H1 (cell line): Measurements from ENCODE around the gene SLC17A3. TPM values are rescaled to one million over a fixed set of nuclear protein-coding genes. Genes with fewer than 3 reads are reported as not detected.

Experiments
- CTCF ChIA-PET: fragments of 300-600 bp; sonication (Branson Sonifier 250); formaldehyde crosslinking; loops from one replicate; lab custom pipeline; 2021; ENCODE audit not compliant: partially characterized antibody; lab: Charles Lee
- POLR2A ChIA-PET: fragments of 300-600 bp; sonication (Branson Sonifier 250); formaldehyde crosslinking; loops from one replicate; lab custom pipeline; 2021; ENCODE audit warnings: inconsistent platforms; ENCODE audit not compliant: partially characterized antibody; lab: Charles Lee
- DNase-seq, 2 experiments: peaks; one replicate each; pipeline versions ENCODE4 v3.0.0 to v3.0.0-alpha.2; 2010 to 2022; ENCODE audit warnings: low spot score in 2 of 2, low read depth in 1 of 2, mixed read lengths in 1 of 2
- FAIRE-seq: peaks from 2 replicates; lab custom pipeline; 2011; peaks lifted over from hg19 to GRCh38; lab: Jason Lieb, UNC
- H2AFZ ChIP-seq: 2 replicates; pipeline ENCODE4 v1.8.1; 2012; ENCODE audit warnings: low read length, inconsistent platforms
- H2AK5ac ChIP-seq: 2 replicates; pipeline ENCODE4 v1.6.1; 2013; ENCODE audit warnings: low read depth, low read length
- H2BK120ac ChIP-seq: replicated peaks from 2 replicates; pipeline ENCODE3; 2013; ENCODE audit warnings: low read depth, low read length, inconsistent platforms
- H2BK12ac ChIP-seq: 2 replicates; pipeline ENCODE4 v1.6.1; 2013; ENCODE audit warnings: low read depth, low read length
- H2BK15ac ChIP-seq: 2 replicates; pipeline ENCODE4 v1.6.1; 2013; ENCODE audit warnings: low read length
- H2BK20ac ChIP-seq: 2 replicates; pipeline ENCODE4 v1.6.1; 2013; ENCODE audit warnings: low read length
- H2BK5ac ChIP-seq: 2 replicates; pipeline ENCODE4 v1.6.1; 2013; ENCODE audit warnings: low read depth, low read length
- H3K14ac ChIP-seq: 2 replicates; pipeline ENCODE4 v1.6.1; 2013; ENCODE audit warnings: inconsistent platforms; ENCODE audit not compliant: insufficient read length
- H3K18ac ChIP-seq: 2 replicates; pipeline ENCODE4 v1.6.1; 2013; ENCODE audit warnings: low read length; ENCODE audit errors: extremely low read depth
- H3K23ac ChIP-seq: 2 replicates; pipeline ENCODE4 v1.6.1; 2013; ENCODE audit warnings: inconsistent platforms; ENCODE audit not compliant: insufficient read length
- H3K23me2 ChIP-seq: 2 replicates; pipeline ENCODE4 v1.6.1; 2013; ENCODE audit warnings: low read depth, low read length
- H3K27ac ChIP-seq: 2 replicates; pipeline ENCODE4 v1.6.1; 2011; ENCODE audit warnings: low read depth, low read length, inconsistent platforms
- H3K27me3 ChIP-seq, 4 experiments: replicated peaks in 1 of 4; 1 replicate in 1 of 4; 2 replicates in 3 of 4; pipeline versions ENCODE4 v1.6.1 to v1.8.1; 2011 to 2013; ENCODE audit warnings: low read length in 3 of 4, mild to moderate bottlenecking in 3 of 4, inconsistent platforms in 2 of 4, mixed read lengths in 2 of 4, moderate library complexity in 1 of 4; ENCODE audit not compliant: control insufficient read depth in 3 of 4, insufficient read depth in 3 of 4; ENCODE audit errors: extremely low read depth in 1 of 4
- H3K36me3 ChIP-seq, 4 experiments: 2 replicates each; pipeline versions ENCODE4 v1.6.1 to v1.8.1; 2011 to 2013; ENCODE audit warnings: mild to moderate bottlenecking in 4 of 4, low read length in 3 of 4, moderate library complexity in 2 of 4, control low read depth in 1 of 4, inconsistent platforms in 1 of 4; ENCODE audit not compliant: insufficient read depth in 4 of 4, control insufficient read depth in 2 of 4
- H3K4ac ChIP-seq: replicated peaks from 2 replicates; pipeline ENCODE3; 2013; ENCODE audit warnings: low read length, low read depth, mixed read lengths, inconsistent platforms; ENCODE audit not compliant: insufficient read length
- H3K4me1 ChIP-seq, 4 experiments: replicated peaks in 1 of 4; 1 replicate in 1 of 4; 2 replicates in 3 of 4; pipeline versions ENCODE4 v1.6.1 to v1.8.1; 2011 to 2013; ENCODE audit warnings: low read length in 3 of 4, inconsistent platforms in 2 of 4, mixed read lengths in 1 of 4; ENCODE audit not compliant: insufficient read depth in 4 of 4, control insufficient read depth in 3 of 4
- H3K4me2 ChIP-seq, 2 experiments: 2 replicates each; pipeline versions ENCODE4 v1.6.1 to v1.8.1; 2011 to 2013; ENCODE audit warnings: low read depth in 2 of 2, low read length in 2 of 2, control low read depth in 1 of 2, inconsistent platforms in 1 of 2, mild to moderate bottlenecking in 1 of 2; ENCODE audit not compliant: insufficient read depth in 1 of 2
- H3K4me3 ChIP-seq, 4 experiments: fragments of 200-600, 300-600 bp in 1 of 4; sonication (generic), shearing (Covaris generic), sonication (Bioruptor Twin) in 1 of 4; 2 replicates each; pipeline versions ENCODE4 v1.5.1 to v1.8.1; 2011 to 2016; ENCODE audit warnings: low read length in 4 of 4, low read depth in 3 of 4, control low read depth in 2 of 4, inconsistent platforms in 2 of 4, mild to moderate bottlenecking in 2 of 4, mixed read lengths in 1 of 4, moderate library complexity in 1 of 4; ENCODE audit not compliant: insufficient read depth in 2 of 4; ENCODE audit errors: extremely low read depth in 1 of 4
- H3K56ac ChIP-seq: replicated peaks from 2 replicates; pipeline ENCODE3; 2013; ENCODE audit warnings: low read depth, mild to moderate bottlenecking, mixed read lengths, low read length, inconsistent platforms; ENCODE audit not compliant: insufficient read length
- H3K79me1 ChIP-seq: 2 replicates; pipeline ENCODE4 v1.6.1; 2013; ENCODE audit warnings: low read depth, low read length, control low read depth
- H3K79me2 ChIP-seq, 2 experiments: 2 replicates each; pipeline versions ENCODE4 v1.6.1 to v1.8.1; 2012 to 2013; ENCODE audit warnings: low read length in 2 of 2, mild to moderate bottlenecking in 2 of 2, inconsistent platforms in 1 of 2; ENCODE audit not compliant: insufficient read depth in 2 of 2, control insufficient read depth in 1 of 2
- H3K9ac ChIP-seq, 4 experiments: replicated peaks in 1 of 4; 1 replicate in 1 of 4; 2 replicates in 3 of 4; pipeline versions ENCODE4 v1.6.1 to v1.8.1; 2011 to 2013; ENCODE audit warnings: low read depth in 3 of 4, low read length in 3 of 4, control low read depth in 2 of 4, mild to moderate bottlenecking in 2 of 4, moderate library complexity in 2 of 4, inconsistent platforms in 1 of 4; ENCODE audit errors: extremely low read depth in 1 of 4
- H3K9me3 ChIP-seq, 2 experiments: 2 replicates each; pipeline versions ENCODE4 v1.6.1 to v1.8.1; 2012 to 2013; ENCODE audit warnings: mild to moderate bottlenecking in 2 of 2, moderate library complexity in 2 of 2, control low read depth in 1 of 2, inconsistent platforms in 1 of 2, low read depth in 1 of 2, low read length in 1 of 2, mixed read lengths in 1 of 2; ENCODE audit not compliant: insufficient read depth in 2 of 2
- H4K20me1 ChIP-seq, 2 experiments: replicated peaks in 1 of 2; 2 replicates each; pipeline versions ENCODE3 to v1.8.1; 2011 to 2013; ENCODE audit warnings: inconsistent platforms in 2 of 2, low read length in 2 of 2, mild to moderate bottlenecking in 1 of 2; ENCODE audit not compliant: insufficient read depth in 2 of 2, control insufficient read depth in 1 of 2
- H4K5ac ChIP-seq: 2 replicates; pipeline ENCODE4 v1.6.1; 2013; ENCODE audit warnings: low read length, low read depth, mixed read lengths, inconsistent platforms; ENCODE audit not compliant: insufficient read length
- H4K8ac ChIP-seq: 2 replicates; pipeline ENCODE4 v1.8.0; 2013; ENCODE audit warnings: mild to moderate bottlenecking, moderate library complexity, low read length, inconsistent platforms; ENCODE audit not compliant: insufficient read depth; ENCODE audit errors: extremely low read depth
- H4K91ac ChIP-seq: replicated peaks from 2 replicates; pipeline ENCODE3; 2013; ENCODE audit warnings: low read length, mixed read lengths, inconsistent platforms; ENCODE audit not compliant: insufficient read length
- ATF2 ChIP-seq: IDR thresholded peaks from 2 replicates; pipeline ENCODE4 v1.6.1; 2012; ENCODE audit warnings: low read length, inconsistent platforms
- EZH2 ChIP-seq: fragments of 200-600 bp; sonication (generic); IDR thresholded peaks from 2 replicates; pipeline ENCODE4 v1.7.1; 2012; ENCODE audit warnings: low read depth, mild to moderate bottlenecking, moderate library complexity, low read length, inconsistent platforms; ENCODE audit not compliant: severe bottlenecking
- MAFK ChIP-seq: IDR thresholded peaks from 2 replicates; pipeline ENCODE4 v1.6.1; 2012; ENCODE audit warnings: low read depth, mild to moderate bottlenecking, improper control_type of control experiment, low read length
- NANOG ChIP-seq: IDR thresholded peaks from 2 replicates; pipeline ENCODE4 v1.6.1; 2011; ENCODE audit warnings: low read length, low read depth, mild to moderate bottlenecking, inconsistent platforms; ENCODE audit not compliant: insufficient read depth, poor library complexity, severe bottlenecking
- RAD21 ChIP-seq, 2 experiments: IDR thresholded peaks in 1 of 2; conservative IDR thresholded peaks in 1 of 2; 2 replicates each; pipeline ENCODE4 v1.6.1; 2011; ENCODE audit warnings: low read depth in 2 of 2, low read length in 2 of 2, improper control_type of control experiment in 1 of 2, inconsistent platforms in 1 of 2, mild to moderate bottlenecking in 1 of 2, moderate library complexity in 1 of 2
- RXRA ChIP-seq: IDR thresholded peaks from 2 replicates; pipeline ENCODE4 v1.6.1; 2011; ENCODE audit warnings: low read depth, mild to moderate bottlenecking, low read length, moderate library complexity; ENCODE audit not compliant: insufficient read depth
- SIRT6 ChIP-seq: IDR thresholded peaks from one replicate; pipeline ENCODE4 v1.7.1; 2012; ENCODE audit warnings: low read length, inconsistent platforms
- SP1 ChIP-seq: IDR thresholded peaks from 2 replicates; pipeline ENCODE4 v1.6.1; 2011; ENCODE audit warnings: low read depth, low read length
- SRF ChIP-seq: IDR thresholded peaks from 2 replicates; pipeline ENCODE4 v1.6.1; 2011; ENCODE audit warnings: mild to moderate bottlenecking, low read depth, low read length, moderate library complexity
- TAF1 ChIP-seq: IDR thresholded peaks from 2 replicates; pipeline ENCODE4 v1.6.1; 2011; ENCODE audit warnings: mild to moderate bottlenecking, low read depth, low read length
- YY1 ChIP-seq: IDR thresholded peaks from 2 replicates; pipeline ENCODE4 v1.6.1; 2011; ENCODE audit warnings: low read depth, mild to moderate bottlenecking, low read length
- polyA plus RNA-seq, 7 experiments: library from polyadenylated mRNA; depleted of rRNA in 3 of 7; stranded (reverse) in 5 of 7; unstranded in 2 of 7; fragments of >200 nt in 5 of 7; fragments of 200-250 nt in 2 of 7; gene quantifications; 1 replicate in 5 of 7; 2 replicates in 1 of 7; 4 replicates in 1 of 7; pipeline versions ENCODE4 v1.2.1 to v1.2.3, GENCODE V29; 2011 to 2013; ENCODE audit warnings: missing spikeins in 2 of 7, mixed read lengths in 2 of 7
- total RNA-seq: library from RNA; stranded (reverse); fragmentation: NEBNext Ultra II Directional; extraction: Animal tissue kit (Norgen Biotek cat#: 25700); gene quantifications from 2 replicates; pipeline ENCODE4 v1.2.1, GENCODE V29; 2021

The SLC17A3 gene
- total and polyA plus RNA-seq, 2 of the 8 experiments (the other 6 are each of a cell fraction or from before 2014, with no cell fraction given): not detected

- no peak overlapping the region for H4K8ac ChIP-seq
- H2BK120ac ChIP-seq: no peak overlapping the region
- H3K56ac ChIP-seq: no peak overlapping the region
- H3K4me1 ChIP-seq: no peaks in the 10 kb centered on the region
- no peak overlapping the region for H3K9ac ChIP-seq
- H3K14ac ChIP-seq: no peak overlapping the region
- H2BK5ac ChIP-seq: no peak overlapping the region
- no peak overlapping the region for H4K91ac ChIP-seq
- H3K27me3 ChIP-seq: no peaks in the 10 kb centered on the region
- no peak overlapping the region for H4K5ac ChIP-seq
- H3K4me3 ChIP-seq: no peak overlapping the region
- no peak overlapping the region for H3K23ac ChIP-seq
- H3K79me2 ChIP-seq: no peaks in the 10 kb centered on the region
- FAIRE-seq (no peak), DNase-seq (no peak)
- no peak overlapping the region for H3K27ac ChIP-seq
- H3K23me2 ChIP-seq: no peaks in the 10 kb centered on the region
- no peaks in the 10 kb centered on the region for H4K20me1 ChIP-seq
- CTCF ChIA-PET: no interaction called here
- no peak overlapping the region for H2BK15ac ChIP-seq
- no peak overlapping the region for H3K4ac ChIP-seq
- H2AFZ ChIP-seq: no peak overlapping the region
- no peak overlapping the region for H2BK12ac ChIP-seq
- no peak overlapping the region for H2AK5ac ChIP-seq
- H3K4me2 ChIP-seq: no peak overlapping the region
- H3K9me3 ChIP-seq: no peaks in the 10 kb centered on the region
- H3K36me3 ChIP-seq: no peaks in the 10 kb centered on the region
- H2BK20ac ChIP-seq: no peak overlapping the region
- no peaks in the 10 kb centered on the region for H3K79me1 ChIP-seq
- POLR2A ChIA-PET: no interaction called here
- H3K18ac ChIP-seq: no peak overlapping the region
- TF ChIP-seq MAFK (no peak), EZH2 (no peak), RAD21 (IDR thresholded peaks at IDR 0.05 in 1 of 2, conservative IDR thresholded peaks at IDR 0.05 in 1 of 2; ENCODE audit: low read depth in 2 of 2, low read length in 2 of 2) (no peak), SP1 (no peak), RXRA (no peak), TAF1 (no peak), YY1 (no peak), SIRT6 (no peak), NANOG (no peak), SRF (no peak), ATF2 (no peak)
Measured at GRCh38 chr6:25921525-25922203, 47.6 kb upstream of the SLC17A3 start.
